Stomach (tissue), 19 donors: Measurements from ENCODE around the gene SFI1. TPM values are rescaled to one million over a fixed set of nuclear protein-coding genes. Genes with fewer than 3 reads are reported as not detected.

Source experiments
- DNase-seq, 2 donors: peaks; one replicate each; pipeline versions ENCODE4 v3.0.0 to v3.0.0-alpha.2; 2013 to 2019
- H3K27ac ChIP-seq, 5 donors: fragments of 200-600 bp in 4 of 5; sonication (generic) in 4 of 5; one replicate each; pipeline ENCODE4 v1.5.1; 2013 to 2019; ENCODE audit warnings: mild to moderate bottlenecking in 1 of 5, moderate library complexity in 1 of 5
- H3K27me3 ChIP-seq, 3 donors: fragments of 200-600 bp; sonication (generic); one replicate each; pipeline ENCODE4 v1.5.1; 2017 to 2019; ENCODE audit warnings: mixed run types in 1 of 3
- H3K36me3 ChIP-seq, 4 donors: fragments of 200-600 bp; sonication (generic); 1 replicate in 3 of 4; 2 replicates in 1 of 4; pipeline ENCODE4 v1.5.1; 2016 to 2019
- H3K4me1 ChIP-seq, 4 donors: fragments of 200-600 bp; sonication (generic); one replicate each; pipeline ENCODE4 v1.5.1; 2016 to 2019
- H3K4me3 ChIP-seq, 4 donors: fragments of 200-600 bp; sonication (generic) in 3 of 4; one replicate each; pipeline ENCODE4 v1.5.1; 2016 to 2019; ENCODE audit warnings: mild to moderate bottlenecking in 1 of 4
- H3K9me3 ChIP-seq, 4 donors: fragments of 200-600 bp; sonication (generic); one replicate each; pipeline ENCODE4 v1.5.1; 2016 to 2019
- CTCF ChIP-seq, 7 experiments: fragments of 450-650 bp in 4 of 7; fragments of 200-600 bp in 3 of 7; sonication (generic) in 3 of 7; IDR thresholded peaks; one replicate each; pipeline ENCODE4 v1.5.1; 2016 to 2019; ENCODE audit warnings: antibody characterized with exemption in 7 of 7, control low read depth in 2 of 7, mild to moderate bottlenecking in 1 of 7
- EP300 ChIP-seq: sonication (generic); formaldehyde crosslinking; IDR thresholded peaks from one replicate; pipeline ENCODE4 v1.6.1; 2017; ENCODE audit warnings: antibody characterized with exemption
- POLR2A ChIP-seq, 4 donors: fragments of 450-650 bp; IDR thresholded peaks; one replicate each; pipeline ENCODE4 v1.6.1; 2016; ENCODE audit warnings: antibody characterized with exemption in 4 of 4, control low read depth in 2 of 4, mild to moderate bottlenecking in 1 of 4, moderate library complexity in 1 of 4
- POLR2AphosphoS5 ChIP-seq, 3 donors: sonication (generic); formaldehyde crosslinking; IDR thresholded peaks; one replicate each; pipeline ENCODE4 v1.6.1; 2016; ENCODE audit warnings: antibody characterized with exemption in 3 of 3
- WGBS, 5 donors: extraction: QIAGEN DNeasy Blood & Tissue Kit in 3 of 5; methylation state at CpG; one replicate each; pipeline versions ENCODE4 v1.1.5 to v1.1.7; 2013 to 2018; 5-methylcytosine and 5-hydroxymethylcytosine counted together
- intact Hi-C: fragments of 100-400 bp; cut with DNase I; formaldehyde crosslinking; loops from one replicate; pipeline ENCODE4 v1.15.1; 2023; ENCODE audit warnings: low total_unique reads
- long read RNA-seq, 10 donors: transcript quantifications; one replicate each; lab custom pipeline, GENCODE V29; 2026
- polyA plus RNA-seq, 3 donors: library from polyadenylated mRNA; stranded (reverse); fragments of 200-250 nt; gene quantifications; one replicate each; pipeline ENCODE4 v1.2.3, GENCODE V29; 2013
- total RNA-seq, 5 donors: library from RNA; depleted of rRNA; stranded (reverse); fragments of >200 nt; gene quantifications; one replicate each; pipeline versions ENCODE4 v1.1.0 to v1.2.3, GENCODE V29; 2014 to 2016
- donor health status: healthy with polysubstance abuse.
- donor health status: Bipolar disorder and iron deficiency.
- donor health status: healthy.

The SFI1 gene
- total RNA-seq, result 100 to 1,000 TPM in 1 of 5 donors, 10 to 100 TPM in 4; 28.4 to 194 (median 42.6) TPM
- 10 to 100 TPM; 11.3 to 23.7 (median 15.1) TPM for polyA plus RNA-seq
- long read RNA-seq, donor 1, partial matches to known transcripts, result 19 of 19 reads
- long read RNA-seq, donor 1, other reads (novel, unspliced or antisense), result 0 of 19 reads
- long read RNA-seq, donor 2, partial matches to known transcripts, result 28 of 29 reads
- long read RNA-seq, donor 2, other reads (novel, unspliced or antisense), result 0 of 29 reads
- long read RNA-seq, donor 3, partial matches to known transcripts, result 29 of 30 reads
- long read RNA-seq, donor 3, other reads (novel, unspliced or antisense), result 0 of 30 reads
- long read RNA-seq, donor 4, result 0 reads
- long read RNA-seq, donor 5, partial matches to known transcripts, result 0 of 2 reads
- long read RNA-seq, donor 5, other reads (novel, unspliced or antisense), result 0 of 2 reads
- long read RNA-seq, donor 6, partial matches to known transcripts, result 0 of 7 reads
- long read RNA-seq, donor 6, other reads (novel, unspliced or antisense), result 0 of 7 reads
- long read RNA-seq, donor 7, partial matches to known transcripts, result 26 of 27 reads
- long read RNA-seq, donor 7, other reads (novel, unspliced or antisense), result 0 of 27 reads
- long read RNA-seq, donor 8, partial matches to known transcripts, result 42 of 42 reads
- long read RNA-seq, donor 8, other reads (novel, unspliced or antisense), result 0 of 42 reads
- long read RNA-seq, donor 9, partial matches to known transcripts, result 70 of 71 reads
- long read RNA-seq, donor 9, other reads (novel, unspliced or antisense), result 0 of 71 reads
- long read RNA-seq, donor 10, partial matches to known transcripts, result 22 of 22 reads
- long read RNA-seq, donor 10, other reads (novel, unspliced or antisense), result 0 of 22 reads

GRCh38 chr22:31496007-31496734, at the start of gene SFI1:
TSS of gene SFI1 (plus strand) at chr22:31496536. CDS start at chr22:31508285, 11,749 bp downstream.
- DNase-seq, result peak; percentile 92 to 97
- WGBS, 5 donors, result 0 to 1% (median 0%) methylated on average over 29 to 70 of the region's 70 CpGs
- Histone ChIP-seq H3K9me3 (no peaks in the 10 kb centered on the region), H3K27me3 (no peaks in the 10 kb centered on the region), H3K36me3 (peaks cover 0 to 6% (median 2%) of the 10 kb centered on the region in 4 donors), H3K27ac (peak within 1 kb of the TSS; percentile 83 to 89 (median 84)), H3K4me3 (peak within 1 kb of the TSS; percentile 72 to 88 (median 82)), H3K4me1 (peaks cover 8 to 35% (median 20%) of the 10 kb centered on the region in 4 donors)
- TF ChIP-seq POLR2AphosphoS5 (IDR thresholded peaks at IDR 0.05) (peak; percentile 51 to 73 (median 53)), POLR2A (IDR thresholded peaks at IDR 0.05) (no peak), CTCF (IDR thresholded peaks at IDR 0.05) (peak in 1 of 7 experiments; percentile 29)
- intact Hi-C loops, result no loop called here

- intact Hi-C loops, result no loop called here
- 83 to 96% (median 92%) methylated on average over 2 of the region's 2 CpGs for WGBS, 5 donors
- H3K36me3 ChIP-seq, result peaks cover 28 to 94% (median 81%) of the 10 kb centered on the region in 4 donors
Observed at GRCh38 chr22:31446767-31447166, 49.6 kb upstream of the SFI1 start.

GRCh38 chr22:31447337-31447736, 49.0 kb upstream of the SFI1 start:
- 91 to 97% (median 94%) methylated on average over 3 of the region's 3 CpGs for WGBS, 5 donors
- TF ChIP-seq POLR2A (IDR thresholded peaks at IDR 0.05), result no peak
- no peak for TF ChIP-seq CTCF (IDR thresholded peaks at IDR 0.05)
- TF ChIP-seq POLR2AphosphoS5 (IDR thresholded peaks at IDR 0.05), result no peak
- TF ChIP-seq EP300, result no peak
- H3K36me3 ChIP-seq, result peaks cover 25 to 92% (median 80%) of the 10 kb centered on the region in 4 donors
- no peaks in the 10 kb centered on the region for H3K27me3 ChIP-seq
- no peak overlapping the region for H3K4me3 ChIP-seq
- no peak overlapping the region for H3K27ac ChIP-seq
- DNase-seq, result no peak
- H3K4me1 ChIP-seq, result peaks cover 0 to 4% (median 0%) of the 10 kb centered on the region in 4 donors
- intact Hi-C loops, result no loop called here
- no peaks in the 10 kb centered on the region for H3K9me3 ChIP-seq

More at GRCh38 chr22:31446767-31447166, 49.6 kb upstream of the SFI1 start:
- no peak overlapping the region for H3K27ac ChIP-seq
- H3K27me3 ChIP-seq, result no peaks in the 10 kb centered on the region
- no peak overlapping the region for H3K4me3 ChIP-seq
- no peak for TF ChIP-seq CTCF (IDR thresholded peaks at IDR 0.05)
- TF ChIP-seq POLR2AphosphoS5 (IDR thresholded peaks at IDR 0.05), result no peak
- no peak for TF ChIP-seq POLR2A (IDR thresholded peaks at IDR 0.05)
- TF ChIP-seq EP300, result no peak
- peaks cover 0 to under 1% (median 0%) of the 10 kb centered on the region in 4 donors for H3K4me1 ChIP-seq
- H3K9me3 ChIP-seq, result no peaks in the 10 kb centered on the region
- DNase-seq, result no peak

- DNase-seq, result no peak
- H3K36me3 ChIP-seq, result peaks cover 25 to 92% (median 80%) of the 10 kb centered on the region in 4 donors
- peaks cover 0 to 4% (median 0%) of the 10 kb centered on the region in 4 donors for H3K4me1 ChIP-seq
- TF ChIP-seq CTCF (IDR thresholded peaks at IDR 0.05) (no peak), EP300 (no peak), POLR2A (IDR thresholded peaks at IDR 0.05) (no peak), POLR2AphosphoS5 (IDR thresholded peaks at IDR 0.05) (no peak)
- WGBS, 5 donors, result 67 to 88% (median 79%) methylated on average over 2 of the region's 2 CpGs
- H3K4me3 ChIP-seq, result no peak overlapping the region
- no peaks in the 10 kb centered on the region for H3K27me3 ChIP-seq
- no peak overlapping the region for H3K27ac ChIP-seq
- H3K9me3 ChIP-seq, result no peaks in the 10 kb centered on the region
- intact Hi-C loops, result no loop called here
Observed at GRCh38 chr22:31448382-31448781, 48.0 kb upstream of the SFI1 start.
